H1 (cell line): ENCODE results near the gene MICOS13. TPM values are rescaled to one million over a fixed set of nuclear protein-coding genes. Genes with fewer than 3 reads are reported as not detected.

Source experiments
- CTCF ChIA-PET: fragments of 300-600 bp; sonication (Branson Sonifier 250); formaldehyde crosslinking; loops from one replicate; lab custom pipeline; 2021; ENCODE audit not compliant: partially characterized antibody; lab: Charles Lee
- POLR2A ChIA-PET: fragments of 300-600 bp; sonication (Branson Sonifier 250); formaldehyde crosslinking; loops from one replicate; lab custom pipeline; 2021; ENCODE audit warnings: inconsistent platforms; ENCODE audit not compliant: partially characterized antibody; lab: Charles Lee
- DNase-seq, 2 experiments: peaks; one replicate each; pipeline versions ENCODE4 v3.0.0 to v3.0.0-alpha.2; 2010 to 2022; ENCODE audit warnings: low spot score in 2 of 2, low read depth in 1 of 2, mixed read lengths in 1 of 2
- FAIRE-seq: peaks from 2 replicates; lab custom pipeline; 2011; peaks lifted over from hg19 to GRCh38; lab: Jason Lieb, UNC
- H2AFZ ChIP-seq: 2 replicates; pipeline ENCODE4 v1.8.1; 2012; ENCODE audit warnings: low read length, inconsistent platforms
- H2AK5ac ChIP-seq: 2 replicates; pipeline ENCODE4 v1.6.1; 2013; ENCODE audit warnings: low read depth, low read length
- H2BK120ac ChIP-seq: replicated peaks from 2 replicates; pipeline ENCODE3; 2013; ENCODE audit warnings: low read depth, low read length, inconsistent platforms
- H2BK12ac ChIP-seq: 2 replicates; pipeline ENCODE4 v1.6.1; 2013; ENCODE audit warnings: low read depth, low read length
- H2BK15ac ChIP-seq: 2 replicates; pipeline ENCODE4 v1.6.1; 2013; ENCODE audit warnings: low read length
- H2BK20ac ChIP-seq: 2 replicates; pipeline ENCODE4 v1.6.1; 2013; ENCODE audit warnings: low read length
- H2BK5ac ChIP-seq: 2 replicates; pipeline ENCODE4 v1.6.1; 2013; ENCODE audit warnings: low read depth, low read length
- H3K14ac ChIP-seq: 2 replicates; pipeline ENCODE4 v1.6.1; 2013; ENCODE audit warnings: inconsistent platforms; ENCODE audit not compliant: insufficient read length
- H3K18ac ChIP-seq: 2 replicates; pipeline ENCODE4 v1.6.1; 2013; ENCODE audit warnings: low read length; ENCODE audit errors: extremely low read depth
- H3K23ac ChIP-seq: 2 replicates; pipeline ENCODE4 v1.6.1; 2013; ENCODE audit warnings: inconsistent platforms; ENCODE audit not compliant: insufficient read length
- H3K23me2 ChIP-seq: 2 replicates; pipeline ENCODE4 v1.6.1; 2013; ENCODE audit warnings: low read depth, low read length
- H3K27ac ChIP-seq: 2 replicates; pipeline ENCODE4 v1.6.1; 2011; ENCODE audit warnings: low read depth, low read length, inconsistent platforms
- H3K27me3 ChIP-seq, 4 experiments: replicated peaks in 1 of 4; 1 replicate in 1 of 4; 2 replicates in 3 of 4; pipeline versions ENCODE4 v1.6.1 to v1.8.1; 2011 to 2013; ENCODE audit warnings: low read length in 3 of 4, mild to moderate bottlenecking in 3 of 4, inconsistent platforms in 2 of 4, mixed read lengths in 2 of 4, moderate library complexity in 1 of 4; ENCODE audit not compliant: control insufficient read depth in 3 of 4, insufficient read depth in 3 of 4; ENCODE audit errors: extremely low read depth in 1 of 4
- H3K36me3 ChIP-seq, 4 experiments: 2 replicates each; pipeline versions ENCODE4 v1.6.1 to v1.8.1; 2011 to 2013; ENCODE audit warnings: mild to moderate bottlenecking in 4 of 4, low read length in 3 of 4, moderate library complexity in 2 of 4, control low read depth in 1 of 4, inconsistent platforms in 1 of 4; ENCODE audit not compliant: insufficient read depth in 4 of 4, control insufficient read depth in 2 of 4
- H3K4ac ChIP-seq: replicated peaks from 2 replicates; pipeline ENCODE3; 2013; ENCODE audit warnings: low read length, low read depth, mixed read lengths, inconsistent platforms; ENCODE audit not compliant: insufficient read length
- H3K4me1 ChIP-seq, 4 experiments: replicated peaks in 1 of 4; 1 replicate in 1 of 4; 2 replicates in 3 of 4; pipeline versions ENCODE4 v1.6.1 to v1.8.1; 2011 to 2013; ENCODE audit warnings: low read length in 3 of 4, inconsistent platforms in 2 of 4, mixed read lengths in 1 of 4; ENCODE audit not compliant: insufficient read depth in 4 of 4, control insufficient read depth in 3 of 4
- H3K4me2 ChIP-seq, 2 experiments: 2 replicates each; pipeline versions ENCODE4 v1.6.1 to v1.8.1; 2011 to 2013; ENCODE audit warnings: low read depth in 2 of 2, low read length in 2 of 2, control low read depth in 1 of 2, inconsistent platforms in 1 of 2, mild to moderate bottlenecking in 1 of 2; ENCODE audit not compliant: insufficient read depth in 1 of 2
- H3K4me3 ChIP-seq, 4 experiments: fragments of 200-600, 300-600 bp in 1 of 4; sonication (generic), shearing (Covaris generic), sonication (Bioruptor Twin) in 1 of 4; 2 replicates each; pipeline versions ENCODE4 v1.5.1 to v1.8.1; 2011 to 2016; ENCODE audit warnings: low read length in 4 of 4, low read depth in 3 of 4, control low read depth in 2 of 4, inconsistent platforms in 2 of 4, mild to moderate bottlenecking in 2 of 4, mixed read lengths in 1 of 4, moderate library complexity in 1 of 4; ENCODE audit not compliant: insufficient read depth in 2 of 4; ENCODE audit errors: extremely low read depth in 1 of 4
- H3K56ac ChIP-seq: replicated peaks from 2 replicates; pipeline ENCODE3; 2013; ENCODE audit warnings: low read depth, mild to moderate bottlenecking, mixed read lengths, low read length, inconsistent platforms; ENCODE audit not compliant: insufficient read length
- H3K79me1 ChIP-seq: 2 replicates; pipeline ENCODE4 v1.6.1; 2013; ENCODE audit warnings: low read depth, low read length, control low read depth
- H3K79me2 ChIP-seq, 2 experiments: 2 replicates each; pipeline versions ENCODE4 v1.6.1 to v1.8.1; 2012 to 2013; ENCODE audit warnings: low read length in 2 of 2, mild to moderate bottlenecking in 2 of 2, inconsistent platforms in 1 of 2; ENCODE audit not compliant: insufficient read depth in 2 of 2, control insufficient read depth in 1 of 2
- H3K9ac ChIP-seq, 4 experiments: replicated peaks in 1 of 4; 1 replicate in 1 of 4; 2 replicates in 3 of 4; pipeline versions ENCODE4 v1.6.1 to v1.8.1; 2011 to 2013; ENCODE audit warnings: low read depth in 3 of 4, low read length in 3 of 4, control low read depth in 2 of 4, mild to moderate bottlenecking in 2 of 4, moderate library complexity in 2 of 4, inconsistent platforms in 1 of 4; ENCODE audit errors: extremely low read depth in 1 of 4
- H3K9me3 ChIP-seq, 2 experiments: 2 replicates each; pipeline versions ENCODE4 v1.6.1 to v1.8.1; 2012 to 2013; ENCODE audit warnings: mild to moderate bottlenecking in 2 of 2, moderate library complexity in 2 of 2, control low read depth in 1 of 2, inconsistent platforms in 1 of 2, low read depth in 1 of 2, low read length in 1 of 2, mixed read lengths in 1 of 2; ENCODE audit not compliant: insufficient read depth in 2 of 2
- H4K20me1 ChIP-seq, 2 experiments: replicated peaks in 1 of 2; 2 replicates each; pipeline versions ENCODE3 to v1.8.1; 2011 to 2013; ENCODE audit warnings: inconsistent platforms in 2 of 2, low read length in 2 of 2, mild to moderate bottlenecking in 1 of 2; ENCODE audit not compliant: insufficient read depth in 2 of 2, control insufficient read depth in 1 of 2
- H4K5ac ChIP-seq: 2 replicates; pipeline ENCODE4 v1.6.1; 2013; ENCODE audit warnings: low read length, low read depth, mixed read lengths, inconsistent platforms; ENCODE audit not compliant: insufficient read length
- H4K8ac ChIP-seq: 2 replicates; pipeline ENCODE4 v1.8.0; 2013; ENCODE audit warnings: mild to moderate bottlenecking, moderate library complexity, low read length, inconsistent platforms; ENCODE audit not compliant: insufficient read depth; ENCODE audit errors: extremely low read depth
- H4K91ac ChIP-seq: replicated peaks from 2 replicates; pipeline ENCODE3; 2013; ENCODE audit warnings: low read length, mixed read lengths, inconsistent platforms; ENCODE audit not compliant: insufficient read length
- BCL11A ChIP-seq, 2 experiments: IDR thresholded peaks; one replicate each; pipeline ENCODE4 v1.6.1; 2011; ENCODE audit warnings: low read depth in 2 of 2, low read length in 2 of 2, mild to moderate bottlenecking in 2 of 2
- CBX5 ChIP-seq: fragments of 300-800, 300-1000 bp; sonication (generic); IDR thresholded peaks from 2 replicates; pipeline ENCODE4 v1.7.1; 2016; ENCODE audit warnings: antibody characterized with exemption, low read length, low read depth
- CBX8 ChIP-seq: fragments of 300-800, 300-1000 bp; sonication (generic); IDR thresholded peaks from 2 replicates; pipeline ENCODE4 v1.7.1; 2016; ENCODE audit warnings: low read depth, low read length, borderline replicate concordance
- E2F6 ChIP-seq: IDR thresholded peaks from 2 replicates; pipeline ENCODE4 v1.6.1; 2012; ENCODE audit warnings: inconsistent platforms
- EZH2 ChIP-seq: fragments of 200-600 bp; sonication (generic); IDR thresholded peaks from 2 replicates; pipeline ENCODE4 v1.7.1; 2012; ENCODE audit warnings: low read depth, mild to moderate bottlenecking, moderate library complexity, low read length, inconsistent platforms; ENCODE audit not compliant: severe bottlenecking
- MAFK ChIP-seq: IDR thresholded peaks from 2 replicates; pipeline ENCODE4 v1.6.1; 2012; ENCODE audit warnings: low read depth, mild to moderate bottlenecking, improper control_type of control experiment, low read length
- MAX ChIP-seq: IDR thresholded peaks from 2 replicates; pipeline ENCODE4 v1.6.1; 2012; ENCODE audit warnings: inconsistent platforms
- NRF1 ChIP-seq: IDR thresholded peaks from 2 replicates; pipeline ENCODE4 v1.6.1; 2011; ENCODE audit warnings: mild to moderate bottlenecking, low read depth, low read length, improper control_type of control experiment
- PHF8 ChIP-seq: fragments of 200-600 bp; sonication (generic); conservative IDR thresholded peaks from 2 replicates; pipeline ENCODE4 v1.7.1; 2012; ENCODE audit warnings: low read depth, mild to moderate bottlenecking, inconsistent platforms, low read length, moderate library complexity
- USF2 ChIP-seq: IDR thresholded peaks from 2 replicates; pipeline ENCODE4 v1.6.1; 2011; ENCODE audit warnings: low read length, improper control_type of control experiment
- YY1 ChIP-seq: IDR thresholded peaks from 2 replicates; pipeline ENCODE4 v1.6.1; 2011; ENCODE audit warnings: low read depth, mild to moderate bottlenecking, low read length
- WGBS, 2 experiments: shearing (Covaris generic) in 1 of 2; methylation state at CpG; one replicate each; pipeline versions ENCODE4 v1.1.6 to v1.1.7; 2013 to 2015; ENCODE audit warnings: low lambda C conversion rate in 2 of 2, mixed read lengths in 2 of 2, inconsistent platforms in 1 of 2, low coverage in 1 of 2, missing lambda C conversion rate in 1 of 2; ENCODE audit not compliant: insufficient replicate concordance in 2 of 2, insufficient coverage in 1 of 2, insufficient read length in 1 of 2; ENCODE audit errors: extremely low coverage in 1 of 2, missing lambda C conversion rate in 1 of 2; 5-methylcytosine and 5-hydroxymethylcytosine counted together
- polyA plus RNA-seq, 7 experiments: library from polyadenylated mRNA; depleted of rRNA in 3 of 7; stranded (reverse) in 5 of 7; unstranded in 2 of 7; fragments of >200 nt in 5 of 7; fragments of 200-250 nt in 2 of 7; gene quantifications; 1 replicate in 5 of 7; 2 replicates in 1 of 7; 4 replicates in 1 of 7; pipeline versions ENCODE4 v1.2.1 to v1.2.3, GENCODE V29; 2011 to 2013; ENCODE audit warnings: missing spikeins in 2 of 7, mixed read lengths in 2 of 7
- total RNA-seq: library from RNA; stranded (reverse); fragmentation: NEBNext Ultra II Directional; extraction: Animal tissue kit (Norgen Biotek cat#: 25700); gene quantifications from 2 replicates; pipeline ENCODE4 v1.2.1, GENCODE V29; 2021

The MICOS13 gene
- total and polyA plus RNA-seq, 2 of the 8 experiments (the other 6 are each of a cell fraction or from before 2014, with no cell fraction given): 17.3 to 36.1 TPM

- H3K27me3 ChIP-seq: no peaks in the 10 kb centered on the region
- peaks cover 23 to 82% (median 69%) of the 10 kb centered on the region in 4 experiments for H3K36me3 ChIP-seq
- no peak for FAIRE-seq
- H3K4me2 ChIP-seq: no peak overlapping the region
- H3K23me2 ChIP-seq: no peaks in the 10 kb centered on the region
- H3K27ac ChIP-seq: no peak overlapping the region
- H3K14ac ChIP-seq: no peak overlapping the region
- H2BK120ac ChIP-seq: no peak overlapping the region
- H4K5ac ChIP-seq: no peak overlapping the region
- no peaks in the 10 kb centered on the region for H3K4me1 ChIP-seq
- H3K9me3 ChIP-seq: no peaks in the 10 kb centered on the region
- H3K23ac ChIP-seq: no peak overlapping the region
- H4K20me1 ChIP-seq: peaks cover 21 to 25% of the 10 kb centered on the region in 2 experiments
- peak overlapping the region in 1 of 4 experiments; percentile 11; a peak in 1 of 7 replicates for H3K9ac ChIP-seq
- ChIA-PET POLR2A (interaction anchor here (1.1 to 1.8 kb wide), 2 partner anchors 20 to 21 kb away, joined by 4 read pairs; no protein-coding TSS in a partner anchor), CTCF (no interaction called here)
- H3K18ac ChIP-seq: no peak overlapping the region
- H3K56ac ChIP-seq: no peak overlapping the region
- 95% methylated on average over 5 of the region's 5 CpGs; no CpG with 5 or more reads in 1 of the 2 experiments for WGBS, 2 experiments
- no peak overlapping the region for H2BK12ac ChIP-seq
- no peak overlapping the region for H2AFZ ChIP-seq
- H3K79me2 ChIP-seq: peaks cover 3 to 59% of the 10 kb centered on the region in 2 experiments; a peak in 3 of 4 replicates
- H2AK5ac ChIP-seq: no peak overlapping the region
- DNase-seq: no peak
- no peak overlapping the region for H2BK15ac ChIP-seq
- no peak overlapping the region for H2BK20ac ChIP-seq
- H4K91ac ChIP-seq: no peak overlapping the region
- no peak overlapping the region for H2BK5ac ChIP-seq
- H4K8ac ChIP-seq: no peak overlapping the region
- H3K4ac ChIP-seq: no peak overlapping the region
- H3K79me1 ChIP-seq: peaks cover 9% of the 10 kb centered on the region
- no peak overlapping the region for H3K4me3 ChIP-seq
- TF ChIP-seq PHF8 (no peak), EZH2 (no peak), YY1 (no peak), CBX5 (no peak), NRF1 (no peak), BCL11A (IDR thresholded peaks at IDR 0.05; ENCODE audit: low read depth in 2 of 2, low read length in 2 of 2) (no peak), MAFK (no peak), USF2 (no peak), MAX (no peak), E2F6 (no peak), CBX8 (no peak)
These were observed 34.9 kb downstream of the MICOS13 start for GRCh38 chr19:5645409-5645808.
